ENCODE results near the gene TMEM179. TPM values are rescaled to one million over a fixed set of nuclear protein-coding genes. Genes with fewer than 3 reads are reported as not detected.

The TMEM179 gene
- total RNA-seq, 3 donors from 2014 or later: 0.64 to 8.4 (median 0.82) TPM

GRCh38 chr14:104579507-104579906, 25.1 kb downstream of the TMEM179 start, which contains the start of gene C14orf180:
TSS of gene C14orf180 (plus strand) at chr14:104579764. CDS start at chr14:104586431, 6,667 bp downstream.
- Histone ChIP-seq H3K4me3 (no peak within 1 kb of the TSS), H3K36me3 (ENCODE audit: low read depth) (no peaks in the 10 kb centered on the region), H3K9me3 (no peaks in the 10 kb centered on the region), H3K4me1 (ENCODE audit: low read depth) (peaks cover 23% of the 10 kb centered on the region)
- TF ChIP-seq, protein P1, sequence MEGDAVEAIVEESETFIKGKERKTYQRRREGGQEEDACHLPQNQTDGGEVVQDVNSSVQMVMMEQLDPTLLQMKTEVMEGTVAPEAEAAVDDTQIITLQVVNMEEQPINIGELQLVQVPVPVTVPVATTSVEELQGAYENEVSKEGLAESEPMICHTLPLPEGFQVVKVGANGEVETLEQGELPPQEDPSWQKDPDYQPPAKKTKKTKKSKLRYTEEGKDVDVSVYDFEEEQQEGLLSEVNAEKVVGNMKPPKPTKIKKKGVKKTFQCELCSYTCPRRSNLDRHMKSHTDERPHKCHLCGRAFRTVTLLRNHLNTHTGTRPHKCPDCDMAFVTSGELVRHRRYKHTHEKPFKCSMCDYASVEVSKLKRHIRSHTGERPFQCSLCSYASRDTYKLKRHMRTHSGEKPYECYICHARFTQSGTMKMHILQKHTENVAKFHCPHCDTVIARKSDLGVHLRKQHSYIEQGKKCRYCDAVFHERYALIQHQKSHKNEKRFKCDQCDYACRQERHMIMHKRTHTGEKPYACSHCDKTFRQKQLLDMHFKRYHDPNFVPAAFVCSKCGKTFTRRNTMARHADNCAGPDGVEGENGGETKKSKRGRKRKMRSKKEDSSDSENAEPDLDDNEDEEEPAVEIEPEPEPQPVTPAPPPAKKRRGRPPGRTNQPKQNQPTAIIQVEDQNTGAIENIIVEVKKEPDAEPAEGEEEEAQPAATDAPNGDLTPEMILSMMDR (IDR thresholded peaks at IDR 0.05): no peak
- ATAC-seq (peak; percentile 16), DNase-seq (peak in 2 of 3 donors; percentile 56 to 65)
- intact Hi-C loops (cut with DNase I, micrococcal nuclease): loop anchor here in 1 of 2 donors (10.0 kb wide), 1 partner anchor 505 kb away; no protein-coding TSS in a partner anchor

GRCh38 chr14:104578321-104578720, 26.3 kb downstream of the TMEM179 start:
- ATAC-seq: no peak
- Histone ChIP-seq H3K4me1 (ENCODE audit: low read depth) (peaks cover 23% of the 10 kb centered on the region), H3K9me3 (no peaks in the 10 kb centered on the region), H3K4me3 (no peak overlapping the region), H3K36me3 (ENCODE audit: low read depth) (no peaks in the 10 kb centered on the region)
- no peak for DNase-seq
- TF ChIP-seq, protein P1 (IDR thresholded peaks at IDR 0.05): no peak
- intact Hi-C loops (cut with DNase I, micrococcal nuclease): loop anchor here in 1 of 2 donors (10.0 kb wide), 1 partner anchor 504 kb away; no protein-coding TSS in a partner anchor

- ATAC-seq (no peak), DNase-seq (no peak)
- intact Hi-C loops (cut with DNase I, micrococcal nuclease): loop anchor here in 1 of 2 donors (10.0 kb wide), 1 partner anchor 503 kb away; no protein-coding TSS in a partner anchor
- TF ChIP-seq, protein P1 (IDR thresholded peaks at IDR 0.05): no peak
- Histone ChIP-seq H3K4me1 (ENCODE audit: low read depth) (peaks cover 23% of the 10 kb centered on the region), H3K9me3 (no peaks in the 10 kb centered on the region), H3K36me3 (ENCODE audit: low read depth) (no peaks in the 10 kb centered on the region), H3K4me3 (no peak overlapping the region)
Measured at GRCh38 chr14:104577847-104578301, 26.7 kb downstream of the TMEM179 start.

DNA sequence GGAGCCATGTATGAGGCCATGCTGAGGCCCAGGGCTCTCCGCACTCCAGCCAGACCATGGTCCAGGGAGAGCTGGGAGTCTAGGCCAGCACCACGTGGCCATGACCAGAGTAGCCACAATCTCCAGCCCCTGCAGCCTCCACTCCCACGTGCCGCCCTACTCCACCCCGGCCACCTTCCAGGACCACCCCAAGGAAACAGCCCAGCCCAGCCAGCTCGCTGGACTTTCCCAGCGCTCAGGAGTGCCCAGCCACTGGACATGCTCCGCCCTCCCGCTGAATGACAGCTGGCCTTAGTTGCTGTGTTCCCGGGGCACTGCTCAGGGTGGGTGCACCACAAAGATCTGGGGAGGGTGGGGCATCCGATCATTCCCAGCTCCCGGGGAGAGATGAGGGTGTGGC, 27.1 kb downstream of the TMEM179 start:
- intact Hi-C loops (cut with DNase I, micrococcal nuclease): loop anchor here in 1 of 2 donors (10.0 kb wide), 1 partner anchor 503 kb away; no protein-coding TSS in a partner anchor
- ATAC-seq (peak; percentile 52), DNase-seq (peak; percentile 57 to 72 (median 65))
- no peaks in the 10 kb centered on the region for H3K36me3 ChIP-seq (ENCODE audit: low read depth)
- H3K4me3 ChIP-seq: no peak overlapping the region
- H3K9me3 ChIP-seq: no peaks in the 10 kb centered on the region
- TF ChIP-seq, protein P1 (IDR thresholded peaks at IDR 0.05): no peak
- H3K4me1 ChIP-seq (ENCODE audit: low read depth): peaks cover 23% of the 10 kb centered on the region

GRCh38 chr14:104576970-104577332, 27.6 kb downstream of the TMEM179 start:
- DNase-seq: peak; percentile 78 to 84 (median 78)
- TF ChIP-seq, protein P1 (IDR thresholded peaks at IDR 0.05): no peak
- Histone ChIP-seq H3K4me1 (ENCODE audit: low read depth) (peaks cover 23% of the 10 kb centered on the region), H3K4me3 (no peak overlapping the region), H3K9me3 (no peaks in the 10 kb centered on the region), H3K36me3 (ENCODE audit: low read depth) (no peaks in the 10 kb centered on the region)
- peak; percentile 80 for ATAC-seq
- intact Hi-C loops (cut with DNase I, micrococcal nuclease): loop anchor here in 1 of 2 donors (10.0 kb wide), 1 partner anchor 502 kb away; no protein-coding TSS in a partner anchor

All from mucosa of descending colon (tissue), 3 donors.